ENCODE data around the gene TTC28. TPM values are rescaled to one million over a fixed set of nuclear protein-coding genes. Genes with fewer than 3 reads are reported as not detected.

TTC28 gene
- total RNA-seq, 1 donor from 2014 or later, result 1.3 TPM

GRCh38 chr22:28608546-28608945 lies 71.1 kb downstream of the TTC28 start:
- H3K4me3 Mint-ChIP-seq, result no peak overlapping the region
- peaks cover 1% of the 10 kb centered on the region for H3K36me3 Mint-ChIP-seq (ENCODE audit: low read depth)
- H3K9me3 Mint-ChIP-seq, result no peaks in the 10 kb centered on the region
- intact Hi-C loops (cut with micrococcal nuclease), result no loop called here
- no peak for DNase-seq
- H3K27me3 Mint-ChIP-seq, result peaks cover 67% of the 10 kb centered on the region
- H3K4me1 Mint-ChIP-seq, result no peaks in the 10 kb centered on the region
- H3K27ac Mint-ChIP-seq, result no peak overlapping the region

GRCh38 chr22:28607795-28608194 lies 71.8 kb downstream of the TTC28 start:
- Mint-ChIP-seq H3K27me3 (peaks cover 62% of the 10 kb centered on the region), H3K9me3 (no peaks in the 10 kb centered on the region), H3K4me1 (no peaks in the 10 kb centered on the region), H3K4me3 (no peak overlapping the region), H3K36me3 (ENCODE audit: low read depth) (peaks cover 1% of the 10 kb centered on the region), H3K27ac (no peak overlapping the region)
- DNase-seq, result no peak
- intact Hi-C loops (cut with micrococcal nuclease), result no loop called here

- intact Hi-C loops (cut with micrococcal nuclease), result loop anchor here (5.0 kb wide), 1 partner anchor 167 kb away; the partner anchor contains the start of gene CCDC117
- no peak overlapping the region for H3K27ac Mint-ChIP-seq
- no peaks in the 10 kb centered on the region for H3K4me1 Mint-ChIP-seq
- DNase-seq, result no peak
- H3K27me3 Mint-ChIP-seq, result peaks cover 47% of the 10 kb centered on the region
- no peaks in the 10 kb centered on the region for H3K36me3 Mint-ChIP-seq (ENCODE audit: low read depth)
- H3K9me3 Mint-ChIP-seq, result no peaks in the 10 kb centered on the region
- no peak overlapping the region for H3K4me3 Mint-ChIP-seq
Measured at GRCh38 chr22:28604966-28605761, 74.5 kb downstream of the TTC28 start.

GRCh38 chr22:28601915-28602314 lies 77.7 kb downstream of the TTC28 start:
- peaks cover 39% of the 10 kb centered on the region for H3K27me3 Mint-ChIP-seq
- no peaks in the 10 kb centered on the region for H3K36me3 Mint-ChIP-seq (ENCODE audit: low read depth)
- no peaks in the 10 kb centered on the region for H3K4me1 Mint-ChIP-seq
- intact Hi-C loops (cut with micrococcal nuclease), result loop anchor here (5.0 kb wide), 1 partner anchor 170 kb away; the partner anchor contains the start of gene CCDC117
- no peak overlapping the region for H3K27ac Mint-ChIP-seq
- H3K9me3 Mint-ChIP-seq, result no peaks in the 10 kb centered on the region
- no peak for DNase-seq
- H3K4me3 Mint-ChIP-seq, result no peak overlapping the region

- Mint-ChIP-seq H3K36me3 (ENCODE audit: low read depth) (no peaks in the 10 kb centered on the region), H3K9me3 (no peaks in the 10 kb centered on the region), H3K4me3 (no peak overlapping the region), H3K4me1 (no peaks in the 10 kb centered on the region), H3K27me3 (peaks cover 36% of the 10 kb centered on the region), H3K27ac (no peak overlapping the region)
- intact Hi-C loops (cut with micrococcal nuclease), result loop anchor here (1.0 to 5.0 kb wide), 3 partner anchors 172 to 440 kb away; partner anchors contain the start of gene CCDC117
- peak; percentile 74 for DNase-seq
Measured at GRCh38 chr22:28600546-28601143, 79.0 kb downstream of the TTC28 start.

- Mint-ChIP-seq H3K4me3 (no peak overlapping the region), H3K4me1 (no peaks in the 10 kb centered on the region), H3K9me3 (no peaks in the 10 kb centered on the region), H3K36me3 (ENCODE audit: low read depth) (no peaks in the 10 kb centered on the region), H3K27me3 (peaks cover 33% of the 10 kb centered on the region), H3K27ac (no peak overlapping the region)
- intact Hi-C loops (cut with micrococcal nuclease), result loop anchor here (1.0 to 10.0 kb wide), 4 partner anchors 173 to 441 kb away; partner anchors contain the start of gene CCDC117
- no peak for DNase-seq
Measured at GRCh38 chr22:28599693-28600092, 79.9 kb downstream of the TTC28 start.

- Mint-ChIP-seq H3K27me3 (peaks cover 35% of the 10 kb centered on the region), H3K4me3 (no peak overlapping the region), H3K4me1 (no peaks in the 10 kb centered on the region), H3K9me3 (no peaks in the 10 kb centered on the region), H3K27ac (no peak overlapping the region), H3K36me3 (ENCODE audit: low read depth) (no peaks in the 10 kb centered on the region)
- intact Hi-C loops (cut with micrococcal nuclease), result loop anchor here (10.0 kb wide), 1 partner anchor 343 kb away; no protein-coding TSS in a partner anchor
- no peak for DNase-seq
Measured at GRCh38 chr22:28597665-28598064, 82.0 kb downstream of the TTC28 start.

- no peak overlapping the region for H3K4me3 Mint-ChIP-seq
- intact Hi-C loops (cut with micrococcal nuclease), result loop anchor here (1.0 to 10.0 kb wide), 3 partner anchors 340 to 575 kb away; no protein-coding TSS in a partner anchor
- no peak for DNase-seq
- H3K36me3 Mint-ChIP-seq (ENCODE audit: low read depth), result no peaks in the 10 kb centered on the region
- no peak overlapping the region for H3K27ac Mint-ChIP-seq
- no peaks in the 10 kb centered on the region for H3K9me3 Mint-ChIP-seq
- peaks cover 28% of the 10 kb centered on the region for H3K27me3 Mint-ChIP-seq
- H3K4me1 Mint-ChIP-seq, result no peaks in the 10 kb centered on the region
Measured at GRCh38 chr22:28594797-28595462, 84.7 kb downstream of the TTC28 start.

GRCh38 chr22:28594076-28594796 lies 85.4 kb downstream of the TTC28 start:
- no peak overlapping the region for H3K27ac Mint-ChIP-seq
- no peaks in the 10 kb centered on the region for H3K4me1 Mint-ChIP-seq
- no peaks in the 10 kb centered on the region for H3K36me3 Mint-ChIP-seq (ENCODE audit: low read depth)
- no peak for DNase-seq
- H3K9me3 Mint-ChIP-seq, result no peaks in the 10 kb centered on the region
- H3K4me3 Mint-ChIP-seq, result no peak overlapping the region
- H3K27me3 Mint-ChIP-seq, result peaks cover 26% of the 10 kb centered on the region
- intact Hi-C loops (cut with micrococcal nuclease), result loop anchor here (1.0 to 10.0 kb wide), 3 partner anchors 339 to 574 kb away; no protein-coding TSS in a partner anchor

- DNase-seq, result no peak
- Mint-ChIP-seq H3K27ac (no peak overlapping the region), H3K27me3 (peaks cover 25% of the 10 kb centered on the region), H3K36me3 (ENCODE audit: low read depth) (no peaks in the 10 kb centered on the region), H3K4me3 (no peak overlapping the region), H3K9me3 (no peaks in the 10 kb centered on the region), H3K4me1 (no peaks in the 10 kb centered on the region)
- intact Hi-C loops (cut with micrococcal nuclease), result loop anchor here (10.0 kb wide), 1 partner anchor 338 kb away; no protein-coding TSS in a partner anchor
Measured at GRCh38 chr22:28593299-28593698, 86.3 kb downstream of the TTC28 start.

- intact Hi-C loops (cut with micrococcal nuclease), result no loop called here
- H3K9me3 Mint-ChIP-seq, result no peaks in the 10 kb centered on the region
Measured at GRCh38 chr22:28589102-28589750, 90.4 kb downstream of the TTC28 start.

GRCh38 chr22:28585324-28585723 lies 94.3 kb downstream of the TTC28 start:
- no peaks in the 10 kb centered on the region for H3K4me1 Mint-ChIP-seq
- no peak overlapping the region for H3K27ac Mint-ChIP-seq
- intact Hi-C loops (cut with micrococcal nuclease), result no loop called here
- DNase-seq, result no peak
- H3K27me3 Mint-ChIP-seq, result peaks cover 20% of the 10 kb centered on the region
- no peaks in the 10 kb centered on the region for H3K36me3 Mint-ChIP-seq (ENCODE audit: low read depth)
- no peaks in the 10 kb centered on the region for H3K9me3 Mint-ChIP-seq
- no peak overlapping the region for H3K4me3 Mint-ChIP-seq

More at GRCh38 chr22:28589102-28589750, 90.4 kb downstream of the TTC28 start:
- Mint-ChIP-seq H3K27me3 (peaks cover 14% of the 10 kb centered on the region), H3K27ac (no peak overlapping the region), H3K36me3 (ENCODE audit: low read depth) (no peaks in the 10 kb centered on the region), H3K4me3 (no peak overlapping the region), H3K4me1 (no peaks in the 10 kb centered on the region)
- DNase-seq, result no peak

GRCh38 chr22:28582806-28583205 lies 96.8 kb downstream of the TTC28 start:
- Mint-ChIP-seq H3K4me3 (no peak overlapping the region), H3K36me3 (ENCODE audit: low read depth) (no peaks in the 10 kb centered on the region), H3K4me1 (no peaks in the 10 kb centered on the region), H3K9me3 (no peaks in the 10 kb centered on the region), H3K27me3 (peaks cover 20% of the 10 kb centered on the region), H3K27ac (no peak overlapping the region)
- intact Hi-C loops (cut with micrococcal nuclease), result no loop called here
- DNase-seq, result no peak
